GM12801 (cell line): ENCODE data around the gene TTBK2.

Experiments
- TF ChIP-seq, protein P1 (sequence below): IDR thresholded peaks from one replicate; pipeline ENCODE4 v1.5.1; 2011; ENCODE audit warnings: control low read depth; ENCODE audit not compliant: insufficient read length; ENCODE audit errors: extremely low read depth

Gene TTBK2

DNA sequence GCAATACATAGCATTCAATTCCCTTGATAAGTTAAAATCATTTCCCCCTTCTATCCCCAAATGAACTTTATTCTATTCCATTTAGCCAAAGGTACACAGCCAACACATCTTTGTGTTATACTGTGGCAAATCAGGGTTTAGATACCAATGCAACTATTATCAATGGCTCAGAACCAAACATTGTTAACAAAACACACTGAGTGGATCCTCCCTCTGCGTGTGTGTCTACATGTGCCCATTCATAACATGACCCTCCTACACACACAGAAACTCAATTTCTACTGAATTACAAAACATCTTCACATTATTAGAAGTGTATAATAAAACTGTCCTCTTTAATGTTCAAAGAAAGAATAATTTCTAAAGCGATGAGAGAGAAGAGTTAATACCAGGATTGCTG lies 1.3 kb downstream of the TTBK2 start:
- TF ChIP-seq, protein P1, sequence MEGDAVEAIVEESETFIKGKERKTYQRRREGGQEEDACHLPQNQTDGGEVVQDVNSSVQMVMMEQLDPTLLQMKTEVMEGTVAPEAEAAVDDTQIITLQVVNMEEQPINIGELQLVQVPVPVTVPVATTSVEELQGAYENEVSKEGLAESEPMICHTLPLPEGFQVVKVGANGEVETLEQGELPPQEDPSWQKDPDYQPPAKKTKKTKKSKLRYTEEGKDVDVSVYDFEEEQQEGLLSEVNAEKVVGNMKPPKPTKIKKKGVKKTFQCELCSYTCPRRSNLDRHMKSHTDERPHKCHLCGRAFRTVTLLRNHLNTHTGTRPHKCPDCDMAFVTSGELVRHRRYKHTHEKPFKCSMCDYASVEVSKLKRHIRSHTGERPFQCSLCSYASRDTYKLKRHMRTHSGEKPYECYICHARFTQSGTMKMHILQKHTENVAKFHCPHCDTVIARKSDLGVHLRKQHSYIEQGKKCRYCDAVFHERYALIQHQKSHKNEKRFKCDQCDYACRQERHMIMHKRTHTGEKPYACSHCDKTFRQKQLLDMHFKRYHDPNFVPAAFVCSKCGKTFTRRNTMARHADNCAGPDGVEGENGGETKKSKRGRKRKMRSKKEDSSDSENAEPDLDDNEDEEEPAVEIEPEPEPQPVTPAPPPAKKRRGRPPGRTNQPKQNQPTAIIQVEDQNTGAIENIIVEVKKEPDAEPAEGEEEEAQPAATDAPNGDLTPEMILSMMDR = no peak

DNA sequence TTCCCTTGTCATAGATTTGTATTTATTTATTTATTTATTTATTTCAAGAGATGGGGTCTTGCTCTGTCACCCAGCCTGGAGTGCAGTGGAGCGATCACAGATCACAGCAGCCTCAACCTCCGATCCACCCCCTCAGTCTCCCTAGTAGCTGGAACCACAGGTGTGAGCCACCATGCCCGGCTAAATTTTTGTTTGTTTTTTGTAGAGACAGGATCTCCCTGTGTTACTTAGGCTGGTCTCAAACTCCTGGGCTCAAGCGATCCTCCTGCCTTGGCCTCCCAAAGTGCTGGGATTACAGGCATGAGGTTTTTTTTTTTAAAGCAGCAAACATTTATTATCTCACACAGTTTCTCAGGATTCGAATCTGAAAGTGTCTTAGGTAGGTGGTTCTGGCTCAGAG lies 2.5 kb downstream of the TTBK2 start:
- TF ChIP-seq, protein P1 = no peak

DNA sequence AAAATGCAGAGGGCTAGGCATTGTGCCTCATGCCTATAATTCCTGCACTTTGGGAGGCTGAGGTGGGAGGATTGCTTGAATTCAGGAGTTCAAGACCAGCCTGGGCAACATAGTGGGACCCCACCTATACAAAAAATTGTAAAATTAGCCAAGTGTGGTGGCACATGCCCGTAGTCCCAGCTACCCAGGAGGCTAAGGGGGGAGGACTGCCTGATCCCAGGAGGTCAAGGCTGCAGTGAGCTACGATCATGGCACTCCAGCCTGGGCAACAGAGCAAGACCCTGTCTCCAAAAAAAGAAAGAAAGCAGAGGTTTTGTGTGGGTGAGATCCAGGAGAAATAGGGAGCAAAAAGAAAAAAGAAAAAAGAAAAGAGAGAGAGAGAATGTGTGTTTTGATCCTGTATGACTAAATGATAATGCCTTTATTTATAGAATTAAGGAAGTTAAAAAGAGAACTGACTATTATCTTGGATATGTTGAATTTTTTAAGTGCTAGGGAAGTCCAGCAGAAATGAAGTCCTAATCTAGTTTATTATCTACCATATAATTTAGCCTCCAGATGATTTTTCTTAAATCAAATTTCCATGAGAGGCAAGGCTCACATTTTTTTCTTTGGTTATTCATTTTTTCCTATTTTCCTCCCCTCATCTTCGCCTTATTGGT lies 4.8 kb downstream of the TTBK2 start:
- TF ChIP-seq, protein P1 = no peak

DNA sequence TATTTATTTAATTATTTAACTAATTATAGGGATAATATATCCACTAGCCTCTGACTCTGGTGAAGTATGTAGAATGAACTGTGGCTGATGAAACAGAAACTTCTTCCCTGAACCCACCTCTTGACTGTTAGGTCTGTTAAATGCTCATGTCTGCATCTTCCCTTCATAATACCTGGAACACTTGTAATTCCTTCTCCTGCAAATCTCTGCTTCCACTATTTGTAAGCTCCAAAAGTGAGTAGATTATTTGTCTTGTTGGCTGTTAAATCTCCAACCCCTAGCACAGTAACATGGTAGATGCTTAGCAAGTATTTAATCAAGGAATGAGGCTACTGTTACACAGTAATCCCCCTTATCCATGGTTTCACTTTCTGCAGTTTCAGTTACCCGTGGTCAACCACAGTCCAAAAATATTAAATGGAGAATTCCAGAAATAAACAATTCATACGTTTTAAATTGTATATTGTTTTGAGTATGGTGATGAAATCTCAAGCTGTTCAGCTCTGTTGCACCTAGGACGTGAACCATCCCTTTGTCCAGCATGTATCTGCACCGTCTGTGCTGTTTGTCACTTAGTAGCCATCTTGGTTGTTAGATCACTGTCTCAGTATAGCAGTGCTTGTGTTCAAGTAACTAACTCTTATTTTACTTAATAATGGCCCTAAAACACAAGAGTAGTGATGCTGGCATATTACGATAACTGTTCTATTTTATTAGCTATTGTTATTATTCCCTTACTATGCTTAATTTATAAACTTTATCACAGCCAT lies 5.7 kb downstream of the TTBK2 start:
- TF ChIP-seq, protein P1 = no peak

DNA sequence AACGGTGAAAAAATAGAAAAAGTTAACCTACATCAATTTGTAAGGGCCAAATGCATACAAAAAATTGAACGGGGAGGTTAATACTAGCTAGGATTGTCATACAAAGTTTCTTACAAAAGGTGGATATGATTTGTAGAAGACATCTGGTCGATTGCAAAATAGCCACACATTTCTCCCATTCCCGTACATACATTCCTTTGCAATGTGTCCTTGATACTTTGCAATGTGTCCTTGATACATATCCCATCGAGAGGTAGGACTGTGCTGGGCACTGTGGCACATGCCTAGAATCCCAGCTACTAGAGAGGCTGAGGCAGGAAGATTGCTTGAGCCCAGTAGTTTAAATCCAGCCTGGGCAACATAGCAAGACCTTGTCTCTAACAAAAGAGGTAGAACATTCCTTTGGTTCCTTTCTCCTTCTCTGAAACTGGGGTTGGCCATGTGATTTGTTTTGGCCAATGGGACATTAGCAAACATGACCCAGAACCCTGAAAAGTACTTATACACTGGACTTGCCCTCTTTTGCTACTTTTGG lies 9.5 kb downstream of the TTBK2 start:
- TF ChIP-seq, protein P1 = no peak

DNA sequence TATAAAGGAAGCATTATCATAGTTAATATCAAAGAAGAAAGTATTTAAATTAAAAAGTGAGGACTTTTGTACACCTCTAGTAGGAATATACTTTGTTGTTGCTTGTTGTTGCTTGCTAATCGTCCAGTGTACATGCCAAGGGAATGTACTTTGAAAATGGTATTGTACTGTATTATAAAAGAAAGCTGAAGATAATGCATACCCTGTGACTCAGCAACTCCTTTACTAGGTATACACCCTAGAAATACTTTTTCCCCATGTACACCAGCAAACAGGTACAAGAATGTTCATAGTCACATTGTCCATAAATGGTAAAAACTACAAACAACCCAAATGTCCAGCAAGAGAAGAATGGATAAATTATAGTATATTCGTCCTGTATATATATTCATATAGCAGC lies 12.0 kb downstream of the TTBK2 start:
- TF ChIP-seq, protein P1 = no peak

DNA sequence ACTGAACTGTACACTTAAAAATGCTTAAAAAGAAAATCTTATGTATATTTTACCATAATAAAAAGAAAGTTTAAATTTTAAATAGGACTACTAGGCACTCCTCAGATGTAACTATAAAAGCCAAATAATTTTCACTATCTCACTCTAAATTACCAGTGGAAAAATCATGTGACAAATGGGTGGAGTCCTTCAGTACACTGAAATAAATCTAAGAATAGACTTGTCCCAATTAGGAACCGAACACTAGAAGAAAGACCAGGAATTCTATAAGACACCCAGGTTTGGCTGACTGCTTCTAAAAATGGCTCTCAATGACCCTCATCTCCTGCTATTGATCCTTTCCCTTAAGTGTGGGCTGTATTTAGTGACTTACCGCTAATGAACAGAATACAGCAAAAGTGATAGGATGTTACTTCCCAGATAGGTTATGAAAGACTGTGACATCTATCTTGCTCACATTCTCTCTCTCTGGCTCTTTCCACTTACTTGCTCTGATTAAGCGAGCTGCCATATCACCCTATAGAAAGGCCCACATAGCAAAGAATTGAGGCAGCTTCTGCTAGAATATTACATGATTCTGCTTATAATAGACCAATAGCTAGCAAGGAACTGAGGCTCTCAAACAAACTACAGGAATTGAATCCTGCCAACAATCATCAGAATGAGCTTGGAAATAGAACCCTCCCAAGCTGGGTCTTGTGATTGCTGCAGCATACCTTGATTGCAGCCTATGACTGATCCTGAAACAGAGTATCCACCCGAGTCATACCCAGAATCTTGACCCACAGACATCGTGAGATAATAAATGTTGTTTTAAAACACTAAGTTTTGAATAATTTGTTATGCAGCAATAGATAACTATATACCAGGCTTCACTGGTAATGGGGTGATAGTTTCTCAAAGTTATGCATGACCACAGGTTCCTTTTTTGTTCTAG lies 16.9 kb downstream of the TTBK2 start:
- TF ChIP-seq, protein P1 = no peak
